GM21528 (cell line): ENCODE data around the gene LYPD4.

Source experiments
- ATAC-seq: cut with Tn5 transposase; IDR thresholded peaks from one replicate; pipeline ENCODE4 v1.9.1; 2021; ENCODE audit warnings: mild to moderate bottlenecking, moderate library complexity; ENCODE audit not compliant: unreplicated experiment, low FRiP score

LYPD4 gene, protein sequence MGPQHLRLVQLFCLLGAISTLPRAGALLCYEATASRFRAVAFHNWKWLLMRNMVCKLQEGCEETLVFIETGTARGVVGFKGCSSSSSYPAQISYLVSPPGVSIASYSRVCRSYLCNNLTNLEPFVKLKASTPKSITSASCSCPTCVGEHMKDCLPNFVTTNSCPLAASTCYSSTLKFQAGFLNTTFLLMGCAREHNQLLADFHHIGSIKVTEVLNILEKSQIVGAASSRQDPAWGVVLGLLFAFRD

DNA sequence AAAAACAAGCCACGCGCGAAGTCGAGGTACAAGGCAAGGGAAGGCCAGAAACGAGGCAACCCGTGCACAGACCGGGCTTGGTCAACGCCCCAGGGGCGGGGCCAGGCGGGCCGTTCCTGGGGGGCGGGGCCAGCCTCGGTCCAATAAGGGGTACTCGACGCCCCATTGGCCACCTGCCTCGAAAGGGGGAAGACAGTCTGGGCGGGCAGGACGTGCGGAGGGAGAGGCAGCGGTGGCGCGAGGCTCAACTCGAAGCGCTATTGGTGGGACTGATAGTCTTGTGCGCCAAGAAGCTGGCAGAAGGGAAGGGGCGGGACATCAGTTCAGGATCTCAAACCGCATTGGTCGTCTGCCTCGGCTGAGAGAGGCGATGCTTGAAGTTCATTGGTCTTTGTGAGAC, at the start of gene LYPD4:
Gene LYPD4 (minus strand): TSS at position 83 of the 400 bp plus-strand sequence. CDS start 5,398 bp downstream, outside the sequence.
- no peak for ATAC-seq

DNA sequence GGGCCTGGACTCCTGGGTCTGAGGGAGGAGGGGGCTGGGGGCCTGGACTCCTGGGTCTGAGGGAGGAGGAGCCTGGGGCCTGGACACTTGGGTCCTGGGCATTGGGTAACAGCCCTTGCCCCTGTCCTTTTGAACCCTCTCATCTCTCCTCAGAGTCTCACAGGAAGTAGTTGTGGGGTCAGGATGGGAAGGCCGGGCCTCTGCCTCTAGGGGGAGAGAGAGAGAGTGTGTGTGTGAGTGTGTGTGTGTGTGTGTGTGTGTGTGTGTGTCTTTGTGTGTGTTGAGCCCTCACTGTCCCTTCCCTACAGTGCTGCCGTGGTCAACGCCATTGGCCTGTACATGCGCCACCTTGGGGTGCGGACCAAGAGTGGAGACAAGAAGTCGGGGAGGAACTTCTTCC, 49.4 kb upstream of the LYPD4 start:
- ATAC-seq: no peak

DNA sequence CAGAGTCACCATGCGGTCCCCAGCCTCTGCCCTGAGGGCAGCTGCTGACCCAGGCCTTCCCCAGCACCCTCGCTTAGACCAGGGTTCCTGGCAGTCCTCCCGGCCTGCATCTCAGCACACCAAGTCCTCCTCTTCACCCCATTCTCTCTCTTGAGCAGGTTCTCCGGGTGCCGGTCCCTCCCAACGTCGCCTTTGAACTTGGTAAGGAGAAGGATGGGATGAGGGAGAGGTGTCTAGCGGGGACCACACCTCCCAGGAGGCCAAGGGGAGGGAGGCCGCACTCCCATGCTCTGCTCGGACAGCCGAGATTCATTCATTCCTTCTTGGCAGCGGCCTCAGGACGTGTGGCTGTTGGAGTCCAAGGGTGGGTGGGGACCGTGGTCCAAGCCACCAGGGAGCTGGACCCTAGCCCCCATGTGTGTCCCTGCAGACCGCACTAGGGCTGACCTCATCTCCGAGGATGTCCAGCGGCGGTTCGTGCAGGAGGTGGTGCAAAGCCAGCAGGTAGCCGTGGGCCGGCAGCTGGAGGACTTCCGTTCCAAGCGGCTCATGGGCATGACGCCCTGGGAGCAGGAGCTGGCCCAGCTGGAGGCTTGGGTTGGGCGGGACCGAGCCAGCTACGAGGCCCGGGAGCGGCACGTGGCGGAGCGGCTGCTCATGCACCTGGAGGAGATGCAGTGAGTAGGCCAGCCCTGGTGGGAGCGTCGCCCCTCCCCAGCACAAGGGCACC, 47.9 kb upstream of the LYPD4 start:
- no peak for ATAC-seq

DNA sequence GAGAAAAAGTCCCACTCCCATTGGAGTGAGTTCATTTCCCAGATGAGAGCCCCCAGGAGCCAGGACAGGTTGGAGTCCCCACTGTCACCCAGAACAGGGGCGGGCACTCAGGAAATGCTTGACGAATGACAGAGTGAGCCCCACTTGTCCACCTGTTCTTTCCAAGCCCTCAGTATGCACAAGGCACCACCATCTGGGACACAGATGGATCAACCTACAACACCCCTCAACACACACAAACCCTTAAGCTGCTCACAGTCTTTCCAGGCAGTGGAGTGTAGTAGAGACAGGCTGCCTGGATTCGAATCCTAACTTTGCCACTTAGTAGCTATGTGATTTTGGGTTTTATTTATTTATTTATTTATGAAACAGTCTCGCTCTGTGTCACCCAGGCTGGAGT, 46.5 kb upstream of the LYPD4 start:
- ATAC-seq: no peak

DNA sequence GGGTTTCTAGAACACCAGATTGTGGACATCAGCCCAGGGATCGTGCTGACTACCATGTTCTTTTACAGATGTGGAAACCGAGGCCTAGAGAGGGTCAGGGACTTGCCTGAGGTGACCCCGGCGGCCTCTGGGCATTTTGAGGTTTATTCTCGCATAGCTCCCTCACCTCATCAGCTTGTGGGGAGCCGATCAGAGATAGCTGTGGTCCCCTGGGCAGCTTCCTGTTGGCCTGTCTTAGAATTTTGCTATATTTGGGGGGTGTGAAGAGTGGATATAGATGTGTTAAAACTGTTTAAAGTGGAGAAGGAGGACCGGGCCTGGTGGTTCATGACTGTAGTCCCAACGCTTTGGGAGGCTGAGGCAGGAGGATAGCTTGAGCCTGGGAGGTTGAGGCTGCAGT, 45.4 kb upstream of the LYPD4 start:
- no peak for ATAC-seq

DNA sequence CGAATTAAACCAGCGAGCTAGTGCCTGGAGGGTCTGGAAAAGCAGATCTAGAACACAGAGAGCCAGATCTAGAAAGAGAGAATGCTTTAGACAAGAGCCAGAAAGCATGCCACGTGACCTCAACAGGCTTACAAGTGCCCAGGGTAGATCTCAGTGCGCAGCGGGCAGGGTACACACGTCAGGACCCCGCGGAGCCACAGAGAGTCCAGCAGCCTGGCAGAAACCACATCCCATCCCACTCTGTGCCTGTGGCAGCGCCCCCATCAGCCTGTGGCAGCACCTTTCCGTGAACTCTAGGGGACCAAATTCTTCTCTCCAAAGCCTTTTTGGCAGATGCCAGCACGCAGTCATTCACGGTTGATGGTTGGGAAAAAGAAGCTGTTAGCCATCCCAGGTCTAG, 44.4 kb upstream of the LYPD4 start:
- no peak for ATAC-seq

DNA sequence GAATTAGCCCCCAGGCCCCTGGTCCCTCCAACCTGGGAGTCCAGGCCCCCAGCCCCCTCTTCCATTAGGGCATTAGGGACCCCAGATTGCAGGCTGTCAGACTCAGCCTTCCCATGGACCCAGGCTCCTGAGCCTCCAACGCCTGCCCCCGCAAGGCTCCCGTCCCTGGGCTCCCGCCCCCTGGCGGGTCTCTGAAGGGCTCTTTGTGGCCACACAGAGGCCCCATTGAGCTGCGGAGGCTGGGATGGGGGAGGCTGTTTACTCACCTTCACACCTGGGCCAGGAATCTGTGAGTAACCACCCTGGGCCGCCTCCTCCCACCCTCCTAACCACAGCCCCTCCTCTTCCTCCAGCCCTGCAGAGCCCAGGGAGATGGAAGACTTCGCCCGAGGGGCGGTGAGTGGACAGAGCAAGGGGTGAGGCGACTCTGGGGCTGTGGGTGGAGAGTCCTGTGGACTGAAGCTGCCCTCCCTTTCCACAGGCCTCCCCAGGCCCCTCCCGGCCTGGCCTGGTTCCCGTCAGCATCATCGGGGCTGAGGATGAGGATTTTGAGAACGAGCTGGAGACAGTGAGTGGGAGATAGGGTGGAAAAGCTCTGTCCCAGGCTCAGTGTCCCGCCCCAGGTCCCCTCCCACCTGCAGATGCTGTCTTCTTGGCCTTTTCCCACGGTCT, 43.4 kb upstream of the LYPD4 start:
- no peak for ATAC-seq

DNA sequence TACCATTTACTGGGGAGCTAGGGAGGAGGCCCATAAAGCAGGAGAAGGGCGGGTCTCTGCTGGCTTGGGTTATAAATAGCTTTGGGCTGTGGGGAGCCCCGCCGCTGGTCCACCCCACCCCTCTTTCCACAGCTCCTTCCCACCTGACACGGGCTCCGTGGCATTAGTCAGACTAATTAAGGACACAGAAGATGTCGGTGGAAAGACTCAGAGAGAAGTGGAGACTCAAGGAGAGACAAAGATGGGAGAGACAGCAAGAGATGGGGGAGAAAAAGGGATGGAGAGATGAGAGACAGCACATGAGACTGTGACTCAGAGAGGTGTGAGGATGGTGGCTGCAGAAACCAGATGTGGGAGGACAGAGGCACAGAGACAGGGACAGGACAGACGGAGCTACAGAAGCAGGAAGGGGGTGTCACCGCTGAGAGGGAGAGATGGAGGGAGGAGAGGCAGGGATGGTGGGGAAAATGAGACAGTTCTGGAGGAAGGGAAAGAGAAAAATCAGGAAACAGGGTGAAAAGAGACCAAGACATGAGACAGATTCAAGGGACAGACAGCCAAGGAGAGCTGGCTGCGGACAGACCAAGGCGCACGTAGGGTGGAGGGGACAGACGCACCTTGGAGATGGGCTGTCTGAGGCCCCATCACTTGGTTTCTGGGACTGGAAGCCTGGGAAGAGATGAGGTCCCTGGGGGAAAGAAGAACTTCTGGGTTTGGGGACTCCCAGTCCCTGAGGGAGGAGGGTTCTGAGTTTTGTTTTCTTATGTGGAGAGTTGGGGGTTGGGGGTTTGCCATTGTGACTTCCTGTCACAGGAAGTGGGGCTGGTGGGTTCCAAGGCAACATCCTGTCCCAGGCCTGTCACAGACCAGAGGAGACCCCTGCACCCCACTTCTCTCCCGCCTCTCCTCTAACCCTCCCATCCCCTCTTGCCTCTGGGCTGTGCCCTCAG, 42.6 kb upstream of the LYPD4 start:
- no peak for ATAC-seq

DNA sequence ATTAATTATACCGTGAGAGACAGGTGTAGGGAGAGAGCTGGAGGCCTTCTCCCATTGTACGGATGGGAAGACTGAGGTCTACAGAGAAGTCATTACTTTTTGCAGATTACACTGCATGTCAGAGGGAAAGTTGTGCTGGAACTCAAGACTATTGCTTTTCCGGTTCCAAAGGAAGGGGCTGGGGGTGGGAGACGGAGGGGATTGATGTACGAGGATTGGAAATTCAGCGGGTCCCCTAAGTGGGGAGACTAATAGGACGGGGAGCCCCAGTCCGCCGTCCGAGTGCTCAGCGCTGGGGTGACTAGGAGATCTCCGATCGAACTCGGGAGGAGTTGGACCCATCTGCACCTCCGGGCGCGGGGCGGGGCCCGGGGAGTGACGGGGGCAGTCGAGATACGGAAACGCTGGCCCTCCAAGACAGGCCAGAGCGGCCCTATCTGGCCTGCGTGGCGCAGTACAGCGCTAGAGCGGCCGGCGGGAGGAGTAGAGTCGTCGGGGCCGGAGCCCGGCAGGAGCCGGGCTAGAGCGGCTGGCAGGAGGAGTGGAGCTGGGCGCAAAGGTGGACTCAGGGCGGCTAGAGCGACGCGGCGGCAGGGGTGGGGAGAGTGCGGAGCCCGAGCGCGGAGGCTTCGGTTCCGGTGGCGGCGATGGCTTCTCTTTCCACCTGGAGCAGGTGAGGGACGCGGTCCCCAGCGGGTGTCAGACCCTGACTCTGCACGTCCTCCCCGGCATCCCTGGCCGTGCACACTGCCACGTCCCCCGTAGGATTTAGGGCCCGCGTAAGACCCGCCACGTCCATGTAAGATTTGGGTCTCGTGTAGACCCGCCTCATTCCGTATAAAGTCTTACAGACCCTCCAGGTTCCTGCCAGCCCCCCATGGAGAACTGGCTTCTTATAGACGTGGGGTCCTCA, 39.6 kb upstream of the LYPD4 start:
- ATAC-seq: peak; percentile 62

DNA sequence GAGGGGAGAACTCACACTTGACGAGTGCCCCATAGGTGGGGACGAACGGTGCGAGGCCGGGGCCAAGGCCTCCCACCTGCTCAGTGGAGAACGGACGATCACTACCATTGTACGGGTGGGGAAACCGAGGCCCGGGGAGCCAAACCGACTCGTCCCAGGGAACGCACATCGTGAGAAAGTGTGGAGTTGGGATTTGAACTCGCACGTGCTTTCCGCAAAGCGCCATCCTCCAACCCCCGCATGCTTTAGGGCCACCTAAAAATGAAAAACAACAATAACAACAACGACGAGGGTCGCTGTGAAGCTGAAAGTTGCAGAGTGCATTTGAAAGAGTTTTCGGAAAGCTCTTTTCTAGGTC, 39.0 kb upstream of the LYPD4 start:
- ATAC-seq: no peak

DNA sequence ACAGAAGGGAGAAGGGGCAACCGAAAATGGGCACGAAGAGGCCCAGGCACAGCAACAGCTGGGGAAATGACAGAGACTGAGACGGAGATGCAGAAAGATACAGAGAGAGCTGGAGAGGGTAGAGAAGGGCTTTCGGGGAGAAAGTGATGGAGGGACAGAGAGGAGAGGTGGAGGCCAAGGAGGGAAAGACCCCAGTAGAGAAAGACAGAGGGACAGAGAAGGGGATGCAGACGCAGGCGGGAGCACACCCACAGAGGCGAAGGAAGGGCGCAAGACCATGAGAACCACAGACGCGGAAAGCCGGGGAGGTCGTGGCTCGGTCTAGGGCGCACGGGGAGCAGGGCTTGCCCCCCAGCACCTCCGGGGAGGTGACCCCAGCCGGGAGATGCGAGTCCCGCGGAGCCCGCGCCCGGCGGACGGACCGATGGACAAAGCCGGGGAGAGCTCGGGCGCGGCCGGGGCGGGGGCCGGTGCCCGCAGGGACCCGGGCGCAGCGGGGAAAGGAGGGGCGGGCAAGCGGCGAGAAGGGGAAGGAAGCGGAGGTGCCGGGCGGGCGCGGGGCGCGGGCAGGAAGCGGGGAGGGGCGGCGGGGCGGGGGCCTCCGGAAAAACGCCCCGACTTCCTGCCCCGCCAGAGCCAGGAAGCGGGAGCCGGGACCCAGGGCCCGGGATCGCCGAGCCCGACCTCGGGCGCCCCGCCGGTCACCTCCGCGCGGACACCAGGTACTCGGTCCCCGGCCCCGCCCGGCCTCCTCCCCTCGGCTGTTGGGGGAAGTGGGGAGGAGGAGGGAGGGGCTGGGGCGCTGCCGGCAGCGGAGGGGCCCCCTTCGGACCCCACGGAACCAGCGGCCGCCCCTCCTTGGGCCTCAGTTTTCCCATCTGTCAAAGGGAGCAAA, 38.3 kb upstream of the LYPD4 start, which contains the start of gene ARHGEF1:
Gene ARHGEF1 (plus strand): TSS at position 617 of the 895 bp plus-strand sequence. CDS start 4,899 bp downstream, outside the sequence.
- ATAC-seq: no peak

DNA sequence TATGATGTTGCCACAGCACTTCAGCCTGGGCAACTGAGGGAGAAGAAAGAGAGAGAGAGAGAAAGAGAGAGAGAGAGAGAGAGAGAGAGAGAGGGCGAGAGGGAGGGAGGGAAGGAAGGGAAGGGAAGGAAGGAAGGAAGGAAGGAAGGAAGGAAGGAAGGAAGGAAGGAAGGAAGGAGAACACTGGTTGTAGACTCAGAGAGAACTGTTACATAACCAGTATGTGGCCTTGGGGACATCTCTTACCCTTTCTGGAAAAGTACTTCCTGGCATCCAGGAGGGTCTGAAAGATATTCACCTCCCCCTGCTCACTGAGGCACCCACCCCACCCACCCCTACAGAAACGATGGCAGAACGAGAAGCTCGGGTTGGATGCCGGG, 35.8 kb upstream of the LYPD4 start:
- no peak for ATAC-seq

DNA sequence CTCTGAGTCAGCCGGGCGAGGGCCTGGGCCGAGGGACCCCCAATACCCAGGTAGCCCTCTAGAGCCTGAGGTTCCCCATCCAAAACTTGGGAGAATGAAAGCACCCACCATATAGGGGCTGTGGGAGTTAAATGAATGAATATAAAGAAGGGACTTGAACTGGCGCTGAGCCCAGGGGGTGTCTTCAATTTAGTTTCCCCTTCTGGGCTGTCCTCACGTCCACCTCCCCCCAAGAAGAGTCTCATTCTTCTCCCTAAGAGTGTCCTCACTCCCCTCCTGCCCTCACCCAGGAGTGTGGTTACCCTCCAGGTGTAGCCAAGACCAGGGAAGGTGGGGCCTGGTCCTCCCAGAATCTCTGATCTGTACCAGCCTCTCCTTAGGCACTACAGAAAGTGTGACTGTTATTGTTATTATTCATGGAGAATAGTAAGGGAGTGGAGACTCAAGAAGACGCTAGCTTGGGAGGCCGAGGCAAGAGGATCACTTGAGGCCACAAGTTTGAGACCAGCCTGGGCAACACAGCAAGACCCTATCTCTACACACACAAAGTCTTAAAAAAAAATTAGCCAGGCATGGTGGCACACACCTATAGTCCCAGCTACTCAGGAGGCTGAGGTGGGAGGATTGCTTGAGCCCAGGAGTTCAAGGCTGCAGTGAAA, 35.3 kb upstream of the LYPD4 start:
- ATAC-seq: no peak

DNA sequence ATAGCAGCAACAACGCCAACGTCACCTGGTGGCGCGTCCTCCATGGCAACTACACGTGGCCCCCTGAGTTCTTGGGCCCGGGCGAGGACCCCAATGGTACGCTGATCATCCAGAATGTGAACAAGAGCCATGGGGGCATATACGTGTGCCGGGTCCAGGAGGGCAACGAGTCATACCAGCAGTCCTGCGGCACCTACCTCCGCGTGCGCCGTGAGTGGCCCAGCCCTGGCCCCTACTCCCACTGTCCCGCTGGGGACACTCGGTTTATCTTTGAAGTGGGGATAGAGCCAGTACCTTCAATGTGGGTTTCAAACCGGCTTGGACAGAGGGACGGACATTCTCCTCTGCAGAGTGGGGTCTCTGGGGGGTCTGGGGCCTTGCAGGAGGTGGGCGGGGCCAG, 34.6 kb upstream of the LYPD4 start:
- ATAC-seq: no peak

DNA sequence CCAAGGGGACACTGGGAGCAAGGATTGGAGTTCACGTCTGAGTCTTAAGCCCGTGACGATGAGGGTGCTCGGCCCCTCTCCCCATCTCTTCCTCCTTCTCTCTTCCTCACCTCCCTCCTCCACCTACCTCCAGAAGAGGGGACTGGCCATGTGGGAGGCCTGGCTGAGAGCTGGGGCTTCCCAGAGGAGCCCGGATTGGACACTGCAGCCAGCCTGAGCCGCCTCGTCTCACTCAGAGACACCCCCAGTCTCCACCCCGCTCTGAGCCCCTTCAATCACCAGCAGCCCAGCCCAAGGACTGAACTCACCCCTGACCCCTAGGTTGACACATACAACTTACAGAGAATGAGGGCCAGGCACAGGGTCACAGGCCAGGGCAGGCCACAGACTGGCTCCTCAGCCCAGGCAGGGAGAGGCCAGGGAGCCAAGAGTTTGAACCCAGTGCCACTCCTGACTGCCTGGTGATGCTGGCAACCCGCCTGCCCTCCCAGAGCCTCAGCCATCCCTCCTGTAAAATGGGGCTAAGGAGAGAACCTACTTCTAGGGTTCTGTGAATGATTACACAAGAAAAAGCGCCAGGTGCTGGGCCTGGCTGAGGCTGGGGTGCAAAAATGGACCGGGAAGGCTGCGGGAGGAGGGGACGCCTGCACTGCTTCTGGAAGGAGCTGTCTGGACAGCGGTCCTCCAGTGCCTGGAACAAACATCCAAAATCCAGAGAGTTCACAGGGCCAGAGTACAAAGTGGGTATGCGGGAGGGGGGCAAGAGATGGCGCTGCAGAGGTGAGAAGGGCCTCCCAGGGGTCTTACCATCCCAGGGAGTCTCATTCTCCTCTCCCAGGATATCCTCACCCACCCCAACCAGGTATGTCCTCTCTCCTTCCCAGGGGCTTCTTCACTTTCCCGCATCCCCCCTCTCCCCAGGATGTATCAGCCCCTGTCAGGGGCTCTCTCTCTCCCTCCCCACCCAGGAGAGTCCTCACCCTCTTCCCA, 33.7 kb upstream of the LYPD4 start:
- ATAC-seq: no peak

DNA sequence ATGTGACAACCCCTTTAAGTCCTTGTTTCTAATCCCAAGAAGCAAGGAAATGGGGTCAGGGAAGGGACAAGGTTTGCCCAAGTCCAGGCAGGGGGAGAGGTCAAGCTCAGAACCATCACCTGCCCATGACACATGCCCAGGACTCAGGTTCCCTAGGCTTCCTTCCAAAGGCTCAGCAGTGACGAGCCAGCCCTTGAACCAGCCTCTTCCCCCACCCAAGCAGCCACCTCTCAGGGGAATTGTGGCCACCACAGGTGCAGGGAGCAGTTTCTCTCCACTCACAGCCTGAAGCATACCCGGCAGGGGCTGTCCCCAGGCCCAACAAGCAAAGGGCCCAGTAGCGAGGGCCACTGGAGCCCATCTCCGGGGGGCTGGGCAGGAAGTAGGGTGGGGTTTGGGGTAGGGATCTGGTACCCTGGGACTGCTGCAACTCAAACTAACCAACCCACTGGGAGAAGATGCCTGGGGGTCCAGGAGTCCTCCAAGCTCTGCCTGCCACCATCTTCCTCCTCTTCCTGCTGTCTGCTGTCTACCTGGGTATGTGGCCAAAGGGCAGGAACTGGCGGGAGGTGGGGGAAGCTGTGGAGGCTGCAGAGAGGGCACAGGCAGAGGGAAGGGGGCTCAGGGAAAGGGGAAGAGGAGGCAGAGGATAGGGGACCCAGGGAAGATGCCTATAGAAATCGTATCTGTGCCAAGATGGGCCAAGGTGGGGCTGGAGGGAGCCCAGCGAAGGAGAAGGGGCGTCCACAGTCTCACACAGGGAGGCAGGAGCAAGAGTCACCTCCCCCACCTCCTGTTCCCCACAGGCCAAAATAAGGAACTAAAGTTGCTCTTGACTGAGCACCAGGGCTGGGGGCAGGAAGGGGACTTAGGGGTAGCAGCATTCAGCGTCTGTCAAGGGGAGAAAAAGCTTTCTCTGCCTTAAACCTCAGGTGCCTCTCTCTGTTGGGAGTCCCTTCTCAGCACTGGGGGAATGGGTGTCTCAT, 32.7 kb upstream of the LYPD4 start, which contains the start of gene CD79A:
Gene CD79A (plus strand): TSS at position 433 of the 986 bp plus-strand sequence. CDS start 26 bp downstream, at position 459.
- ATAC-seq: peak; percentile 49
